ENCODE data around the gene MGAT5. TPM values are rescaled to one million over a fixed set of nuclear protein-coding genes. Genes with fewer than 3 reads are reported as not detected.

MGAT5 gene
- total RNA-seq, 1 experiment from 2014 or later = 34.0 TPM

DNA sequence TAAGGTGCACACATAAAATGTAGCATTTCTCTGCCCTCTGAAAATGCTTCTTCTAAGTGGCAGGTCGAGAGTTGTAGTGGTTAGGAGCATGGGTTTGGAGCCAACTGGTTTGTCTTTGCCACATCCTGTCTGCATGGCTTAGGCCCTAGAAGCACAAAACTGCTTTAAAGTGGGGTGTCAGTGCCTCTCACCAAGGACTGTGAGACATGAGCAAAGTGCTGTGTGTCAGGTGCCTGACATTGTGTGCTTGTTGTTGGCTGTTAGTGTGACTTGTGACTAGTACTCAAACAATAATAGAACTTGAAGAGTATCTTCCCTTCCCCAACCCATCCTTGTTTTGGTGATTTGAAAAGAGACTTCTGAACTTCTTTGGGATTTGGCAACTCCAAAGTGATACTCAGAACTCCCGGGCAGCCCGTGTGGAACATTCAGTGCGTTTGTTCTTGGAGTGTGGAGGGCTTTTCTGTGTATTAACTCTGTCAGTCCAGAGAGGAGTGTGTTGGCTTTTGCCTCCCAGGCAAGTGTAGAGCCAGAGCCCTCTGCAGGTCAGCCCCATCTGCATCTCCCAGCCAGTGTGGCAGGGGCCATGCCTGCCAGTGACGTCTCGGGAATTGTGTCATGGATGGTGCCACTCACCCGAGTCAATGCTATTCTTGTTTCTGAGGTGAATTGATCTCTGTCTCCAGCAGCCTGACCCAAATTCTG is 5.0 kb downstream of the MGAT5 start:
- RAD21 ChIA-PET (ENCODE audit: low non-redundant PET in 1 of 2, low total read pairs in 2 of 2, uncharacterized antibody in 2 of 2, unreplicated experiment in 2 of 2) = no interaction called here
- Histone ChIP-seq H3K27me3 (ENCODE audit: insufficient read depth, low read length) (no peaks in the 10 kb centered on the region), H3K9ac (ENCODE audit: low read length) (no peak overlapping the region), H3K9me2 (ENCODE audit: insufficient read depth) (no peaks in the 10 kb centered on the region), H3K79me2 (ENCODE audit: insufficient read depth, low read length) (no peaks in the 10 kb centered on the region), H3K4me2 (ENCODE audit: low read length) (no peak overlapping the region), H3K36me3 (ENCODE audit: control insufficient read depth in 1 of 2, insufficient read depth in 2 of 2, low read length in 2 of 2) (no peaks in the 10 kb centered on the region), H3K4me1 (ENCODE audit: control insufficient read depth in 1 of 2, insufficient read depth in 2 of 2, low read length in 2 of 2) (no peaks in the 10 kb centered on the region), H3K4me3 (replicated peaks in 1 of 2; ENCODE audit: low read depth in 1 of 2, low read length in 2 of 2) (no peak overlapping the region), H2AFZ (ENCODE audit: low read depth, low read length, poor library complexity, severe bottlenecking) (no peak overlapping the region), H3K27ac (ENCODE audit: low read depth, low read length) (no peak overlapping the region), H4K20me1 (ENCODE audit: insufficient read depth) (no peaks in the 10 kb centered on the region), H3K9me3 (ENCODE audit: control insufficient read depth in 1 of 2, insufficient read depth in 1 of 2, low read depth in 1 of 2, low read length in 2 of 2) (no peaks in the 10 kb centered on the region)
- POLR2A ChIA-PET = no interaction called here
- DNase-seq (ENCODE audit: low read depth, low spot score) (no peak), ATAC-seq (no peak)
- intact Hi-C loops (cut with micrococcal nuclease) = no loop called here
- TF ChIP-seq CEBPB (IDR thresholded peaks at IDR 0.05; ENCODE audit: low read depth) (no peak), JUND (IDR thresholded peaks at IDR 0.05) (no peak), YY1 (IDR thresholded peaks at IDR 0.05; ENCODE audit: extremely low read depth, insufficient replicate concordance, low read depth, low read length) (no peak), CBX3 (IDR thresholded peaks at IDR 0.05; ENCODE audit: low read depth) (no peak), FOSL1 (IDR thresholded peaks at IDR 0.05; ENCODE audit: low read depth) (no peak), SIN3A (IDR thresholded peaks at IDR 0.05; ENCODE audit: low read depth) (no peak), TCF7L2 (IDR thresholded peaks at IDR 0.05; ENCODE audit: borderline replicate concordance, extremely low read depth, insufficient read depth, insufficient read length) (no peak), EGR1 (IDR thresholded peaks at IDR 0.05; ENCODE audit: low read depth) (no peak), ELF1 (IDR thresholded peaks at IDR 0.05; ENCODE audit: borderline replicate concordance, low read depth) (no peak), POLR2A (IDR thresholded peaks at IDR 0.05; ENCODE audit: borderline replicate concordance, extremely low read depth, insufficient read depth, insufficient read length) (no peak), ZNF274 (IDR thresholded peaks at IDR 0.05; ENCODE audit: low read depth, low read length) (no peak)
- TF ChIP-seq, protein P1, sequence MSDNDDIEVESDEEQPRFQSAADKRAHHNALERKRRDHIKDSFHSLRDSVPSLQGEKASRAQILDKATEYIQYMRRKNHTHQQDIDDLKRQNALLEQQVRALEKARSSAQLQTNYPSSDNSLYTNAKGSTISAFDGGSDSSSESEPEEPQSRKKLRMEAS (IDR thresholded peaks at IDR 0.05) = no peak
- TF ChIP-seq, protein P2, sequence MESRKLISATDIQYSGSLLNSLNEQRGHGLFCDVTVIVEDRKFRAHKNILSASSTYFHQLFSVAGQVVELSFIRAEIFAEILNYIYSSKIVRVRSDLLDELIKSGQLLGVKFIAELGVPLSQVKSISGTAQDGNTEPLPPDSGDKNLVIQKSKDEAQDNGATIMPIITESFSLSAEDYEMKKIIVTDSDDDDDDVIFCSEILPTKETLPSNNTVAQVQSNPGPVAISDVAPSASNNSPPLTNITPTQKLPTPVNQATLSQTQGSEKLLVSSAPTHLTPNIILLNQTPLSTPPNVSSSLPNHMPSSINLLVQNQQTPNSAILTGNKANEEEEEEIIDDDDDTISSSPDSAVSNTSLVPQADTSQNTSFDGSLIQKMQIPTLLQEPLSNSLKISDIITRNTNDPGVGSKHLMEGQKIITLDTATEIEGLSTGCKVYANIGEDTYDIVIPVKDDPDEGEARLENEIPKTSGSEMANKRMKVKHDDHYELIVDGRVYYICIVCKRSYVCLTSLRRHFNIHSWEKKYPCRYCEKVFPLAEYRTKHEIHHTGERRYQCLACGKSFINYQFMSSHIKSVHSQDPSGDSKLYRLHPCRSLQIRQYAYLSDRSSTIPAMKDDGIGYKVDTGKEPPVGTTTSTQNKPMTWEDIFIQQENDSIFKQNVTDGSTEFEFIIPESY (IDR thresholded peaks at IDR 0.05; ENCODE audit: extremely low read depth, insufficient replicate concordance, low read length) = no peak
- TF ChIP-seq, protein P3, sequence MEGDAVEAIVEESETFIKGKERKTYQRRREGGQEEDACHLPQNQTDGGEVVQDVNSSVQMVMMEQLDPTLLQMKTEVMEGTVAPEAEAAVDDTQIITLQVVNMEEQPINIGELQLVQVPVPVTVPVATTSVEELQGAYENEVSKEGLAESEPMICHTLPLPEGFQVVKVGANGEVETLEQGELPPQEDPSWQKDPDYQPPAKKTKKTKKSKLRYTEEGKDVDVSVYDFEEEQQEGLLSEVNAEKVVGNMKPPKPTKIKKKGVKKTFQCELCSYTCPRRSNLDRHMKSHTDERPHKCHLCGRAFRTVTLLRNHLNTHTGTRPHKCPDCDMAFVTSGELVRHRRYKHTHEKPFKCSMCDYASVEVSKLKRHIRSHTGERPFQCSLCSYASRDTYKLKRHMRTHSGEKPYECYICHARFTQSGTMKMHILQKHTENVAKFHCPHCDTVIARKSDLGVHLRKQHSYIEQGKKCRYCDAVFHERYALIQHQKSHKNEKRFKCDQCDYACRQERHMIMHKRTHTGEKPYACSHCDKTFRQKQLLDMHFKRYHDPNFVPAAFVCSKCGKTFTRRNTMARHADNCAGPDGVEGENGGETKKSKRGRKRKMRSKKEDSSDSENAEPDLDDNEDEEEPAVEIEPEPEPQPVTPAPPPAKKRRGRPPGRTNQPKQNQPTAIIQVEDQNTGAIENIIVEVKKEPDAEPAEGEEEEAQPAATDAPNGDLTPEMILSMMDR (IDR thresholded peaks at IDR 0.05 in 2 of 3, conservative IDR thresholded peaks at IDR 0.05 in 1 of 3; ENCODE audit: borderline replicate concordance in 1 of 3, insufficient read depth in 1 of 3, low read depth in 2 of 3, low read length in 2 of 3) = no peak
- TF ChIP-seq, protein P4, sequence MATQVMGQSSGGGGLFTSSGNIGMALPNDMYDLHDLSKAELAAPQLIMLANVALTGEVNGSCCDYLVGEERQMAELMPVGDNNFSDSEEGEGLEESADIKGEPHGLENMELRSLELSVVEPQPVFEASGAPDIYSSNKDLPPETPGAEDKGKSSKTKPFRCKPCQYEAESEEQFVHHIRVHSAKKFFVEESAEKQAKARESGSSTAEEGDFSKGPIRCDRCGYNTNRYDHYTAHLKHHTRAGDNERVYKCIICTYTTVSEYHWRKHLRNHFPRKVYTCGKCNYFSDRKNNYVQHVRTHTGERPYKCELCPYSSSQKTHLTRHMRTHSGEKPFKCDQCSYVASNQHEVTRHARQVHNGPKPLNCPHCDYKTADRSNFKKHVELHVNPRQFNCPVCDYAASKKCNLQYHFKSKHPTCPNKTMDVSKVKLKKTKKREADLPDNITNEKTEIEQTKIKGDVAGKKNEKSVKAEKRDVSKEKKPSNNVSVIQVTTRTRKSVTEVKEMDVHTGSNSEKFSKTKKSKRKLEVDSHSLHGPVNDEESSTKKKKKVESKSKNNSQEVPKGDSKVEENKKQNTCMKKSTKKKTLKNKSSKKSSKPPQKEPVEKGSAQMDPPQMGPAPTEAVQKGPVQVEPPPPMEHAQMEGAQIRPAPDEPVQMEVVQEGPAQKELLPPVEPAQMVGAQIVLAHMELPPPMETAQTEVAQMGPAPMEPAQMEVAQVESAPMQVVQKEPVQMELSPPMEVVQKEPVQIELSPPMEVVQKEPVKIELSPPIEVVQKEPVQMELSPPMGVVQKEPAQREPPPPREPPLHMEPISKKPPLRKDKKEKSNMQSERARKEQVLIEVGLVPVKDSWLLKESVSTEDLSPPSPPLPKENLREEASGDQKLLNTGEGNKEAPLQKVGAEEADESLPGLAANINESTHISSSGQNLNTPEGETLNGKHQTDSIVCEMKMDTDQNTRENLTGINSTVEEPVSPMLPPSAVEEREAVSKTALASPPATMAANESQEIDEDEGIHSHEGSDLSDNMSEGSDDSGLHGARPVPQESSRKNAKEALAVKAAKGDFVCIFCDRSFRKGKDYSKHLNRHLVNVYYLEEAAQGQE (IDR thresholded peaks at IDR 0.05; ENCODE audit: low read depth) = no peak
- BruUV-seq (replicated peaks) = no TSS peak
- CTCF ChIA-PET = no interaction called here

Data from HCT116 (cell line).